Transverse colon (tissue), 3 donors: Measurements from ENCODE around the gene CCNG1.

Experiments
- POLR2A ChIP-seq: fragments of 450-650 bp; IDR thresholded peaks from one replicate; pipeline ENCODE4 v1.6.1; 2016; ENCODE audit warnings: antibody characterized with exemption, mild to moderate bottlenecking, moderate library complexity
- TF ChIP-seq, protein P1 (sequence below), 5 experiments: fragments of 200-600 bp in 3 of 5; fragments of 450-650 bp in 2 of 5; sonication (generic) in 3 of 5; IDR thresholded peaks; 1 replicate in 2 of 5; 2 replicates in 3 of 5; pipeline ENCODE4 v1.5.1; 2016 to 2017; ENCODE audit warnings: antibody characterized with exemption in 5 of 5, inconsistent platforms in 3 of 5, mild to moderate bottlenecking in 2 of 5, moderate library complexity in 1 of 5

DNA sequence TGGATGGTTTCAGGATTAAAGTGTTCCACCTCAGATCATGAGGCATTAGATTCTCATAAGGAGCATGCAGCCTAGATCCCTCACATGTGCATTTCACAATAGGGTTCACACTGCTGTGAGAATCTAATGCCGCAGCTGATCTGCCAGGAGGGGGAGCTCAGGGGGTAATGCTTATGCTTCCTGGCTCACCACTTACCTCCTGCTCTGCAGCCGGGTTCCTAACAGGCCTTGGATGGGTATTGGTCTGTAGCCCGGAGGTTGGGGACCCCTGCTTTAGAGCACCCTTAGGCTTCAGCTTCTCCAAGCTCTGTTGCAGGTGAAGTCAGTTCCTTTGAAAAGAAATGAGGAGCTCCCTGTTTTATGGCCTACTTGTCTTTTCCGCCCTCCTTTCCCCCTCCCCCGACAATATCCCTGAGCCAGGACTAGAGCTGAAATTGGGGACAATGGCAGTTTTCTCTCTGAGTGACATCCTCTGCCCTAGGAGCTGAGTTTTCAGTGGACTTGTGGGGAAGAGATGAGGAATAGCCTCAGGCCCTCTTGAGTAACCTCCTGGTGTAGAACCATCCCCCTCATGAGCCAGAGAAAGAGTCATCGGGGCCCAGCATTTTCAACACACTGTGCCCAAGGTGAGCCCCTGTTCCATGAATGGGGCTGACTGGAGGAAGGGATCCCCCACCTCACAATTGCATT is 51.8 kb downstream of the CCNG1 start:
- no peak for TF ChIP-seq POLR2A
- TF ChIP-seq, protein P1, sequence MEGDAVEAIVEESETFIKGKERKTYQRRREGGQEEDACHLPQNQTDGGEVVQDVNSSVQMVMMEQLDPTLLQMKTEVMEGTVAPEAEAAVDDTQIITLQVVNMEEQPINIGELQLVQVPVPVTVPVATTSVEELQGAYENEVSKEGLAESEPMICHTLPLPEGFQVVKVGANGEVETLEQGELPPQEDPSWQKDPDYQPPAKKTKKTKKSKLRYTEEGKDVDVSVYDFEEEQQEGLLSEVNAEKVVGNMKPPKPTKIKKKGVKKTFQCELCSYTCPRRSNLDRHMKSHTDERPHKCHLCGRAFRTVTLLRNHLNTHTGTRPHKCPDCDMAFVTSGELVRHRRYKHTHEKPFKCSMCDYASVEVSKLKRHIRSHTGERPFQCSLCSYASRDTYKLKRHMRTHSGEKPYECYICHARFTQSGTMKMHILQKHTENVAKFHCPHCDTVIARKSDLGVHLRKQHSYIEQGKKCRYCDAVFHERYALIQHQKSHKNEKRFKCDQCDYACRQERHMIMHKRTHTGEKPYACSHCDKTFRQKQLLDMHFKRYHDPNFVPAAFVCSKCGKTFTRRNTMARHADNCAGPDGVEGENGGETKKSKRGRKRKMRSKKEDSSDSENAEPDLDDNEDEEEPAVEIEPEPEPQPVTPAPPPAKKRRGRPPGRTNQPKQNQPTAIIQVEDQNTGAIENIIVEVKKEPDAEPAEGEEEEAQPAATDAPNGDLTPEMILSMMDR (IDR thresholded peaks at IDR 0.05), result no peak
